ENCODE data around the gene PACRG. TPM values are rescaled to one million over a fixed set of nuclear protein-coding genes. Genes with fewer than 3 reads are reported as not detected.

PACRG gene
- total RNA-seq, 1 donor from 2014 or later = 2.4 TPM

- Mint-ChIP-seq H3K36me3 (ENCODE audit: insufficient read depth) (no peaks in the 10 kb centered on the region), H3K27ac (no peak overlapping the region)
- TF ChIP-seq CTCF (IDR thresholded peaks at IDR 0.05; ENCODE audit: unreplicated experiment) = no peak
These were observed 273.6 kb downstream of the PACRG start for GRCh38 chr6:163001330-163001729.

GRCh38 chr6:163008186-163008585 is 280.4 kb downstream of the PACRG start:
- no peak overlapping the region for H3K27ac Mint-ChIP-seq
- no peak overlapping the region for H3K4me3 Mint-ChIP-seq (ENCODE audit: low read depth)
- H3K9me3 Mint-ChIP-seq (ENCODE audit: low read depth) = peaks cover 3% of the 10 kb centered on the region
- DNase-seq (ENCODE audit: low spot score, unreplicated experiment) = no peak
- no peaks in the 10 kb centered on the region for H3K4me1 Mint-ChIP-seq (ENCODE audit: low read depth)
- no peaks in the 10 kb centered on the region for H3K27me3 Mint-ChIP-seq
- H3K36me3 Mint-ChIP-seq (ENCODE audit: insufficient read depth) = no peaks in the 10 kb centered on the region
- TF ChIP-seq CTCF (IDR thresholded peaks at IDR 0.05; ENCODE audit: unreplicated experiment) = no peak

More at GRCh38 chr6:163001330-163001729, 273.6 kb downstream of the PACRG start:
- H3K4me1 Mint-ChIP-seq (ENCODE audit: low read depth) = no peaks in the 10 kb centered on the region
- H3K4me3 Mint-ChIP-seq (ENCODE audit: low read depth) = no peak overlapping the region
- H3K9me3 Mint-ChIP-seq (ENCODE audit: low read depth) = peaks cover 3% of the 10 kb centered on the region
- H3K27me3 Mint-ChIP-seq = no peaks in the 10 kb centered on the region
- no peak for DNase-seq (ENCODE audit: low spot score, unreplicated experiment)

GRCh38 chr6:163008626-163009025 is 280.9 kb downstream of the PACRG start:
- Mint-ChIP-seq H3K4me3 (ENCODE audit: low read depth) (no peak overlapping the region), H3K36me3 (ENCODE audit: insufficient read depth) (no peaks in the 10 kb centered on the region), H3K27ac (no peak overlapping the region), H3K27me3 (no peaks in the 10 kb centered on the region), H3K4me1 (ENCODE audit: low read depth) (no peaks in the 10 kb centered on the region), H3K9me3 (ENCODE audit: low read depth) (peaks cover 3% of the 10 kb centered on the region)
- no peak for DNase-seq (ENCODE audit: low spot score, unreplicated experiment)
- TF ChIP-seq CTCF (IDR thresholded peaks at IDR 0.05; ENCODE audit: unreplicated experiment) = no peak

- TF ChIP-seq CTCF (IDR thresholded peaks at IDR 0.05; ENCODE audit: unreplicated experiment) = no peak
- Mint-ChIP-seq H3K36me3 (ENCODE audit: insufficient read depth) (no peaks in the 10 kb centered on the region), H3K27ac (no peak overlapping the region), H3K4me1 (ENCODE audit: low read depth) (no peaks in the 10 kb centered on the region), H3K27me3 (no peaks in the 10 kb centered on the region), H3K9me3 (ENCODE audit: low read depth) (peaks cover under 1% of the 10 kb centered on the region), H3K4me3 (ENCODE audit: low read depth) (no peak overlapping the region)
- no peak for DNase-seq (ENCODE audit: low spot score, unreplicated experiment)
These were observed 282.4 kb downstream of the PACRG start for GRCh38 chr6:163010145-163010544.

GRCh38 chr6:163014736-163015135 is 287.0 kb downstream of the PACRG start:
- Mint-ChIP-seq H3K36me3 (ENCODE audit: insufficient read depth) (no peaks in the 10 kb centered on the region), H3K4me3 (ENCODE audit: low read depth) (no peak overlapping the region), H3K9me3 (ENCODE audit: low read depth) (peaks cover 4% of the 10 kb centered on the region), H3K27me3 (no peaks in the 10 kb centered on the region), H3K4me1 (ENCODE audit: low read depth) (no peaks in the 10 kb centered on the region), H3K27ac (no peak overlapping the region)
- no peak for DNase-seq (ENCODE audit: low spot score, unreplicated experiment)
- no peak for TF ChIP-seq CTCF (IDR thresholded peaks at IDR 0.05; ENCODE audit: unreplicated experiment)

All from progenitor cell of endocrine pancreas (in vitro differentiated cells).